HepG2 (cell line): ENCODE data around the gene TUBB4B. TPM values are rescaled to one million over a fixed set of nuclear protein-coding genes. Genes with fewer than 3 reads are reported as not detected.

Source experiments
- ATAD3A ChIP-seq: sonication (generic); formaldehyde crosslinking; IDR thresholded peaks from 2 replicates; pipeline ENCODE4 v1.4.0; 2020; ENCODE audit warnings: missing genetic modification reagents
- DR1 ChIP-seq: sonication (generic); formaldehyde crosslinking; IDR thresholded peaks from 2 replicates; pipeline ENCODE4 v1.8.0; 2021; ENCODE audit warnings: mild to moderate bottlenecking, missing genetic modification reagents, inconsistent platforms
- FOXJ3 ChIP-seq: sonication (generic); formaldehyde crosslinking; IDR thresholded peaks from 2 replicates; pipeline ENCODE4 v1.4.0; 2020; ENCODE audit warnings: missing genetic modification reagents, mild to moderate bottlenecking, borderline replicate concordance
- HMG20B ChIP-seq: conservative IDR thresholded peaks from 2 replicates; pipeline ENCODE4 v1.6.1; 2016; ENCODE audit warnings: missing genetic modification reagents, missing compliant biosample characterization
- MAFG ChIP-seq: sonication (generic); formaldehyde crosslinking; IDR thresholded peaks from 2 replicates; pipeline ENCODE4 v1.5.1; 2020; ENCODE audit warnings: mild to moderate bottlenecking, missing genetic modification reagents
- MEIS1 ChIP-seq: sonication (generic); formaldehyde crosslinking; IDR thresholded peaks from 2 replicates; pipeline ENCODE4 v1.9.0; 2021; ENCODE audit warnings: mild to moderate bottlenecking, missing genetic modification reagents, moderate library complexity, borderline replicate concordance
- SP4 ChIP-seq: sonication (generic); formaldehyde crosslinking; IDR thresholded peaks from 2 replicates; pipeline ENCODE4 v1.8.1; 2023; ENCODE audit warnings: mild to moderate bottlenecking, missing genetic modification reagents
- ZMAT3 ChIP-seq: sonication (generic); formaldehyde crosslinking; conservative IDR thresholded peaks from 2 replicates; pipeline ENCODE4 v1.7.0; 2021; ENCODE audit warnings: missing genetic modification reagents
- ZNF33B ChIP-seq: sonication (generic); formaldehyde crosslinking; IDR thresholded peaks from 2 replicates; pipeline ENCODE4 v1.5.1; 2020; ENCODE audit warnings: mild to moderate bottlenecking, missing genetic modification reagents
- ZNF530 ChIP-seq: sonication (generic); formaldehyde crosslinking; IDR thresholded peaks from 2 replicates; pipeline ENCODE4 v1.5.0; 2020; ENCODE audit warnings: low read depth, mild to moderate bottlenecking, missing genetic modification reagents
- ZNF616 ChIP-seq: sonication (generic); formaldehyde crosslinking; IDR thresholded peaks from 2 replicates; pipeline ENCODE4 v1.5.0; 2020; ENCODE audit warnings: low read depth, mild to moderate bottlenecking, missing genetic modification reagents
- ZNF713 ChIP-seq: sonication (generic); formaldehyde crosslinking; IDR thresholded peaks from 2 replicates; pipeline ENCODE4 v1.4.0; 2020; ENCODE audit warnings: mild to moderate bottlenecking, missing genetic modification reagents
- ZSCAN25 ChIP-seq: sonication (generic); formaldehyde crosslinking; IDR thresholded peaks from 2 replicates; pipeline ENCODE4 v1.8.0; 2022; ENCODE audit warnings: mild to moderate bottlenecking, missing genetic modification reagents
- ZSCAN5A ChIP-seq: sonication (generic); formaldehyde crosslinking; IDR thresholded peaks from 2 replicates; pipeline ENCODE4 v1.8.0; 2022; ENCODE audit warnings: mild to moderate bottlenecking, missing genetic modification reagents, borderline replicate concordance
- polyA plus RNA-seq, 8 experiments: library from polyadenylated mRNA; depleted of rRNA in 3 of 8; stranded (reverse) in 7 of 8; unstranded in 1 of 8; fragments of >200 nt; fragmentation: Illumina TruSeq in 4 of 8; extraction: Trizol in 4 of 8; gene quantifications; 2 replicates each; pipeline versions ENCODE4 v1.2.1 to v1.2.3, GENCODE V29; 2011 to 2016; ENCODE audit warnings: low read depth in 4 of 8, missing spikeins in 1 of 8, mixed read lengths in 1 of 8; ENCODE audit not compliant: insufficient read depth in 1 of 8
- total RNA-seq, 5 experiments: library from RNA; depleted of rRNA; stranded (reverse); fragments of >200 nt; fragmentation: Illumina TruSeq; extraction: Trizol; gene quantifications; 2 replicates each; pipeline ENCODE4 v1.2.3, GENCODE V29; 2016; ENCODE audit warnings: low read depth in 1 of 5
- TF ChIP-seq, protein P1 (sequence below): sonication (generic); formaldehyde crosslinking; IDR thresholded peaks from 2 replicates; pipeline ENCODE4 v1.8.1; 2022; ENCODE audit warnings: low read depth, mild to moderate bottlenecking, missing genetic modification reagents

TUBB4B gene
- total and polyA plus RNA-seq, 2 of the 13 experiments (the other 11 are each of a cell fraction or from before 2014, with no cell fraction given), result 182 to 412 TPM

DNA sequence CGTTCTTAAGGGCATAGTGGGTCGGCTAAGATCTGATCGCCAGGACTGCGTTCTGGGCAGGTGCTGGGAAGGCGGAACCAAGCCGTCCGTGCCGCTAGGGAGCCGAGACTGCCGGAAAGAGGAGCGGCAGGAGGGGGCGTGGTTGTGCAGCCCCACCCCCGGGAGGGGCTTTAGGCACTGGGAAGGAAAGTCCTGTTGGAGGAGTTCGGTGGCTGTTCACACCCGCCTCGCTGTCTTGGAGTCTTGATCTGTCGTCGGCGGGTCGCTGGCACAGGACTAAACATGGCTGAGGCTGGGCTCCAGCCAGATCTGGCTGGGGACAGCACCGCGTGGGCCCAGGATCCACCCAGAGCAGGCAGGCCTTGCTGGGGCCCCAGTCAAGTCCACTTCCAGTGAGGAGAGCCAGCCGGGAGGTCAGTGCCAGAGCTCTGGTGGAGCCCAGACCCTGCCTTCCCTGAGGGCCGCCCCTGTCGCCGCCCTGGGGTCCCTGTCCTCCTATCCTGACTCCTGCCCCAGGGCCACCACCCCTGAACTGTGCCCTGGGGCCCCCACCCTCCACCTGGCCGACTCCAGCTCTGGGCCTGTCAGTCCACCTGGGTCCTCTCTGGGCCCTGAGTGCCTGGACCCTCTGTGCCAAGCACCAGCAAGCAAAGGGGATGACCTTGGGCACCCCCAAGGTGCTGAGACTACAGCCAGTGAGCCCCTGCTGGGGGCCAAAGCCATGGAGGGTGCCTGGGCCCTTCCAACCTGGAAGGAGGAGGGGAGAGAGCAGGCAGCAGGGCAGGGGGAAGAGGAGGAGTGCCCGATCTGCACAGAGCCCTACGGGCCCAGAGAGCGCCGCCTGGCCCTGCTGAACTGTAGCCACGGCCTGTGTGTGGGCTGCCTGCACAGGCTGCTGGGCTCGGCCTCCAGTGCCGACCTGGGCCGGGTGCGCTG, 23.5 kb upstream of the TUBB4B start (continued):
- TF ChIP-seq, protein P1, sequence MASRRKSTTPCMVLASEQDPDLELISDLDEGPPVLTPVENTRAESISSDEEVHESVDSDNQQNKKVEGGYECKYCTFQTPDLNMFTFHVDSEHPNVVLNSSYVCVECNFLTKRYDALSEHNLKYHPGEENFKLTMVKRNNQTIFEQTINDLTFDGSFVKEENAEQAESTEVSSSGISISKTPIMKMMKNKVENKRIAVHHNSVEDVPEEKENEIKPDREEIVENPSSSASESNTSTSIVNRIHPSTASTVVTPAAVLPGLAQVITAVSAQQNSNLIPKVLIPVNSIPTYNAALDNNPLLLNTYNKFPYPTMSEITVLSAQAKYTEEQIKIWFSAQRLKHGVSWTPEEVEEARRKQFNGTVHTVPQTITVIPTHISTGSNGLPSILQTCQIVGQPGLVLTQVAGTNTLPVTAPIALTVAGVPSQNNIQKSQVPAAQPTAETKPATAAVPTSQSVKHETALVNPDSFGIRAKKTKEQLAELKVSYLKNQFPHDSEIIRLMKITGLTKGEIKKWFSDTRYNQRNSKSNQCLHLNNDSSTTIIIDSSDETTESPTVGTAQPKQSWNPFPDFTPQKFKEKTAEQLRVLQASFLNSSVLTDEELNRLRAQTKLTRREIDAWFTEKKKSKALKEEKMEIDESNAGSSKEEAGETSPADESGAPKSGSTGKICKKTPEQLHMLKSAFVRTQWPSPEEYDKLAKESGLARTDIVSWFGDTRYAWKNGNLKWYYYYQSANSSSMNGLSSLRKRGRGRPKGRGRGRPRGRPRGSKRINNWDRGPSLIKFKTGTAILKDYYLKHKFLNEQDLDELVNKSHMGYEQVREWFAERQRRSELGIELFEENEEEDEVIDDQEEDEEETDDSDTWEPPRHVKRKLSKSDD (CRISPR knock-in tag), result no peak
- TF ChIP-seq ZNF530 (CRISPR knock-in tag) (no peak), ZSCAN5A (no peak), ZSCAN25 (CRISPR knock-in tag) (peak; percentile 54; the same call in 1 of the 2 replicates), ZNF713 (CRISPR knock-in tag) (0 out of 2 replicates have a peak, but pooled peaks have one; percentile 79), ATAD3A (CRISPR knock-in tag) (no peak), DR1 (CRISPR knock-in tag) (peak; percentile 56; the same call in 1 of the 2 replicates), FOXJ3 (CRISPR knock-in tag) (no peak), SP4 (CRISPR knock-in tag) (peak; percentile 61), MEIS1 (CRISPR knock-in tag) (0 out of 2 replicates have a peak, but pooled peaks have one; percentile 30), ZNF33B (CRISPR knock-in tag) (0 out of 2 replicates have a peak, but pooled peaks have one; percentile 36), MAFG (CRISPR knock-in tag) (no peak), HMG20B (CRISPR knock-in tag) (no peak), ZMAT3 (CRISPR knock-in tag) (no peak), ZNF616 (CRISPR knock-in tag) (no peak)
- TF ChIP-seq, all 625 proteins: peak for 172
